Right lobe of liver (tissue), 6 donors: Measurements from ENCODE around the gene TSEN2. TPM values are rescaled to one million over a fixed set of nuclear protein-coding genes. Genes with fewer than 3 reads are reported as not detected.

Experiments
- ATAC-seq, 4 donors: fragments of 200-7000 bp; cut with Tn5 transposase; one replicate each; pipeline ENCODE4 v1.9.1; 2020; ENCODE audit warnings: mild to moderate bottlenecking in 4 of 4, moderate library complexity in 4 of 4
- DNase-seq, 3 donors: peaks; one replicate each; pipeline ENCODE4 v3.0.0-alpha.2; 2020
- H3K27ac ChIP-seq, 3 donors: fragments of 200-600 bp; one replicate each; pipeline ENCODE4 v1.8.0; 2022
- H3K27me3 ChIP-seq, 2 donors: fragments of 200-600 bp; one replicate each; pipeline ENCODE4 v1.8.0; 2022
- H3K36me3 ChIP-seq, 4 donors: fragments of 200-600 bp; sonication (generic) in 1 of 4; one replicate each; pipeline versions ENCODE4 v1.5.1 to v1.8.0; 2017 to 2022; ENCODE audit warnings: control low read depth in 1 of 4
- H3K4me1 ChIP-seq, 4 donors: fragments of 200-600 bp; sonication (generic) in 1 of 4; one replicate each; pipeline versions ENCODE4 v1.5.1 to v1.8.0; 2017 to 2022; ENCODE audit warnings: control low read depth in 1 of 4
- H3K4me3 ChIP-seq, 3 donors: fragments of 200-600 bp; one replicate each; pipeline ENCODE4 v1.8.0; 2022
- H3K9me3 ChIP-seq, 4 donors: fragments of 200-600 bp; sonication (generic) in 1 of 4; one replicate each; pipeline versions ENCODE4 v1.5.1 to v1.8.0; 2017 to 2022; ENCODE audit warnings: control low read depth in 1 of 4
- CTCF ChIP-seq, 4 donors: fragments of 200-600 bp in 3 of 4; fragments of 450-650 bp in 1 of 4; IDR thresholded peaks; one replicate each; pipeline versions ENCODE4 v1.5.1 to v1.8.0; 2016 to 2022; ENCODE audit warnings: antibody characterized with exemption in 4 of 4, mild to moderate bottlenecking in 2 of 4
- POLR2A ChIP-seq: fragments of 450-650 bp; IDR thresholded peaks from one replicate; pipeline ENCODE4 v1.6.1; 2017; ENCODE audit warnings: antibody characterized with exemption, mild to moderate bottlenecking
- WGBS: methylation state at CpG from one replicate; pipeline ENCODE4 v1.1.6; 2018; ENCODE audit warnings: low coverage, low lambda C conversion rate; ENCODE audit not compliant: insufficient coverage; ENCODE audit errors: missing lambda C conversion rate; 5-methylcytosine and 5-hydroxymethylcytosine counted together
- intact Hi-C, 2 donors: fragments of 100-400 bp; cut with DNase I; formaldehyde crosslinking; loops; one replicate each; pipeline versions ENCODE4 v1.11.2 to v1.14.1; 2022
- total RNA-seq, 6 experiments: library from RNA; depleted of rRNA in 2 of 6; stranded (reverse); fragments of >200 nt in 2 of 6; fragmentation: NEBNext Ultra II Directional in 3 of 6; extraction: Animal tissue kit (Norgen Biotek cat#: 25700) in 3 of 6; gene quantifications; one replicate each; pipeline versions ENCODE4 v1.1.0 to v1.2.4, GENCODE V29; 2016 to 2023
- donor health status: DM: no; HTN: yes; CAD: no.
- donor health status: DM: no; HTN: no; CAD: no.
- donor health status: DM: no; HTN: no; CAD: no.
- donor health status: DM: no; HTN: yes; CAD: no.
- donor health status: DM: no; HTN: yes; CAD: no.

The TSEN2 gene
- total RNA-seq, 6 experiments from 2014 or later = 4.7 to 9.2 (median 6.4) TPM

- Histone ChIP-seq H3K36me3 (no peaks in the 10 kb centered on the region), H3K9me3 (no peaks in the 10 kb centered on the region), H3K27me3 (no peaks in the 10 kb centered on the region), H3K4me3 (no peak overlapping the region), H3K27ac (no peak overlapping the region), H3K4me1 (no peaks in the 10 kb centered on the region)
- intact Hi-C loops = no loop called here
- no peak for TF ChIP-seq POLR2A
- TF ChIP-seq CTCF (IDR thresholded peaks at IDR 0.05) = no peak
- peak in 1 of 4 donors; percentile 40 for ATAC-seq
- WGBS = 83% methylated on average over 5 of the region's 12 CpGs
- DNase-seq = peak in 1 of 3 donors; percentile 25
Measured at GRCh38 chr3:12452361-12453330, 31.6 kb upstream of the TSEN2 start.

GRCh38 chr3:12454076-12454815 is 30.0 kb upstream of the TSEN2 start:
- DNase-seq (peak in 1 of 3 donors; percentile 8), ATAC-seq (no peak)
- intact Hi-C loops = no loop called here

GRCh38 chr3:12454816-12455121 is 29.5 kb upstream of the TSEN2 start:
- H3K4me1 ChIP-seq = no peaks in the 10 kb centered on the region
- 94% methylated on average over 2 of the region's 2 CpGs for WGBS
- intact Hi-C loops = no loop called here
- no peak for TF ChIP-seq CTCF (IDR thresholded peaks at IDR 0.05)
- TF ChIP-seq POLR2A = no peak
- H3K27ac ChIP-seq = no peak overlapping the region
- no peak overlapping the region for H3K4me3 ChIP-seq
- peak in 1 of 3 donors; percentile 5 for DNase-seq
- ATAC-seq = no peak
- no peaks in the 10 kb centered on the region for H3K36me3 ChIP-seq
- H3K27me3 ChIP-seq = no peaks in the 10 kb centered on the region
- H3K9me3 ChIP-seq = no peaks in the 10 kb centered on the region

More at GRCh38 chr3:12454076-12454815, 30.0 kb upstream of the TSEN2 start:
- H3K4me3 ChIP-seq = no peak overlapping the region
- WGBS = 73% methylated on average over 6 of the region's 6 CpGs
- no peaks in the 10 kb centered on the region for H3K27me3 ChIP-seq
- H3K9me3 ChIP-seq = no peaks in the 10 kb centered on the region
- TF ChIP-seq POLR2A (no peak), CTCF (IDR thresholded peaks at IDR 0.05) (no peak)
- H3K4me1 ChIP-seq = no peaks in the 10 kb centered on the region
- no peaks in the 10 kb centered on the region for H3K36me3 ChIP-seq
- no peak overlapping the region for H3K27ac ChIP-seq

GRCh38 chr3:12455740-12456139 is 28.5 kb upstream of the TSEN2 start:
- Histone ChIP-seq H3K27me3 (no peaks in the 10 kb centered on the region), H3K4me3 (no peak overlapping the region), H3K36me3 (no peaks in the 10 kb centered on the region), H3K27ac (no peak overlapping the region), H3K9me3 (no peaks in the 10 kb centered on the region), H3K4me1 (no peaks in the 10 kb centered on the region)
- ATAC-seq (no peak), DNase-seq (no peak)
- 95% methylated on average over 4 of the region's 7 CpGs for WGBS
- intact Hi-C loops = no loop called here
- TF ChIP-seq CTCF (IDR thresholded peaks at IDR 0.05) (no peak), POLR2A (no peak)
